HG03039 (cell line): Measurements from ENCODE around the gene UGT1A6.

Experiments
- ATAC-seq: cut with Tn5 transposase; IDR thresholded peaks from one replicate; pipeline ENCODE4 v1.9.1; 2021; ENCODE audit warnings: mild to moderate bottlenecking, moderate library complexity; ENCODE audit not compliant: unreplicated experiment

The UGT1A6 gene

GRCh38 chr2:233761040-233761769 is 68.5 kb downstream of the UGT1A6 start:
- ATAC-seq, result no peak

GRCh38 chr2:233764264-233764663 is 71.6 kb downstream of the UGT1A6 start:
- no peak for ATAC-seq

GRCh38 chr2:233764761-233765160 is 72.1 kb downstream of the UGT1A6 start:
- no peak for ATAC-seq

GRCh38 chr2:233766416-233766815 is 73.7 kb downstream of the UGT1A6 start:
- ATAC-seq, result no peak

- ATAC-seq, result no peak
Measured at GRCh38 chr2:233768076-233768475, 75.4 kb downstream of the UGT1A6 start.

- ATAC-seq, result no peak
Measured at GRCh38 chr2:233769260-233769659, 76.6 kb downstream of the UGT1A6 start.

GRCh38 chr2:233772153-233772552 is 79.5 kb downstream of the UGT1A6 start:
- ATAC-seq, result no peak

- no peak for ATAC-seq
Measured at GRCh38 chr2:233772583-233772982, 79.9 kb downstream of the UGT1A6 start.

GRCh38 chr2:233773854-233774253 is 81.2 kb downstream of the UGT1A6 start:
- ATAC-seq, result no peak

GRCh38 chr2:233775414-233775813 is 82.7 kb downstream of the UGT1A6 start:
- ATAC-seq, result no peak

- no peak for ATAC-seq
Measured at GRCh38 chr2:233778030-233778429, 85.3 kb downstream of the UGT1A6 start, which contains the start of gene MROH2A. Gene MROH2A (plus strand): TSS chr2:233778330. CDS start chr2:233779359, 1,029 bp downstream.

- ATAC-seq, result no peak
Measured at GRCh38 chr2:233779722-233780121, 87.0 kb downstream of the UGT1A6 start.

GRCh38 chr2:233780771-233781170 is 88.1 kb downstream of the UGT1A6 start:
- ATAC-seq, result no peak

- no peak for ATAC-seq
Measured at GRCh38 chr2:233789554-233789953, 96.9 kb downstream of the UGT1A6 start.

GRCh38 chr2:233791151-233791882 is 98.6 kb downstream of the UGT1A6 start:
- no peak for ATAC-seq

- ATAC-seq, result no peak
Measured at GRCh38 chr2:233791883-233792329, 99.2 kb downstream of the UGT1A6 start.

- no peak for ATAC-seq
Measured at GRCh38 chr2:233792720-233793119, 100.0 kb downstream of the UGT1A6 start.

- no peak for ATAC-seq
Measured at GRCh38 chr2:233793465-233794127, 100.9 kb downstream of the UGT1A6 start.

- ATAC-seq, result no peak
Measured at GRCh38 chr2:233794128-233794658, 101.5 kb downstream of the UGT1A6 start.

GRCh38 chr2:233795735-233796171 is 103.1 kb downstream of the UGT1A6 start:
- ATAC-seq, result no peak

- ATAC-seq, result no peak
Measured at GRCh38 chr2:233796254-233796653, 103.6 kb downstream of the UGT1A6 start.
